ENCODE results near the gene HDAC4.

- no peak for TF ChIP-seq POLR2AphosphoS5 (IDR thresholded peaks at IDR 0.05)
- TF ChIP-seq POLR2A (IDR thresholded peaks at IDR 0.05), result no peak
- TF ChIP-seq CTCF (IDR thresholded peaks at IDR 0.05), result no peak
Observed at GRCh38 chr2:239402666-239403065, 1.8 kb upstream of the HDAC4 start.

Data from stomach (tissue), 4 donors.